Stimulated activated CD8-positive, alpha-beta memory T cell treated with anti-CD3 and anti-CD28 coated beads, Interleukin-12 subunit alpha, Interleukin-12 subunit beta, amount 100 ng/mL, for 24 hours (primary cell): Measurements from ENCODE around the gene ASTN1.

Experiments
- DNase-seq: peaks from one replicate; pipeline ENCODE4 v3.0.0-alpha.2; 2020; ENCODE audit errors: extremely low read depth

ASTN1 gene

DNA sequence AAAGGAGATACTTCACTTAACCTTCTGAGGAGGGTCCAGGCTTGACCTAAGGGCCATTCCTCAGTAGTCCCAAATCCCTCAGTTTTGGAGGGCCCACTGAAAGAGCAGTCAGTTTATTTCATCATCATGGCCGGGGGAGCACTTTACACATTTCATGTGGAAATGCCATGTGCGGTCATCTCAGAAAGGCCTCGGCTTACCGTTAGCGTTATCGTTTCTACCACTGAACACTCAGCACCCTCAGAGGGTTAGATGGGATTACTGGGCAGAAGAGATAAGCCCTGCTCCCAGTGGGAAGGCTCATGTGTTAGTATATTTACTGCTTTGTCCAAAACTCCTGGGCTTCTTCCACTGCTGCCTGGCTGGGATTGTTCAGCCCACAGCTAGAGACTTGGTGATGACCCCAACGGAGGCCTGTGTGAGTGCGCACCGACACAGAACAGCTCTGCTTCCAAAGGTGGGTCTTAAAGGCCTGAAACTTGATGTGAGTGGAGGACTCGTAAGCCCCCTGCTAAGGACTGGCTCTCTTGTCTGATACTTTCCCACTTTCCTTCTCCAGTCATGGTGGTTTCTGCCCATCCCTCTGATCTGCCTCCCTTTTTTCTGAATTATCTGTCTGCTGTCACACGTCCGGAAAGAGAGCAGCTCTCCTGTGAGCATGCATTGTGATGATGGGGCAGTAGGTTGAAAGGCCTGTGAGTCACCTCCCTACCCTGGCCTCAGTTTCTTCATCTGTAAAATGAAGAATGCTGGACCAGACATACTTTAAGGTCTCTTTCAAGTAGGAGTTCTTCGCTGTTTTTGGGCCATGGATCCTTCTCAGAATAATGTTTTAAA, 284.5 kb downstream of the ASTN1 start:
- no peak for DNase-seq

DNA sequence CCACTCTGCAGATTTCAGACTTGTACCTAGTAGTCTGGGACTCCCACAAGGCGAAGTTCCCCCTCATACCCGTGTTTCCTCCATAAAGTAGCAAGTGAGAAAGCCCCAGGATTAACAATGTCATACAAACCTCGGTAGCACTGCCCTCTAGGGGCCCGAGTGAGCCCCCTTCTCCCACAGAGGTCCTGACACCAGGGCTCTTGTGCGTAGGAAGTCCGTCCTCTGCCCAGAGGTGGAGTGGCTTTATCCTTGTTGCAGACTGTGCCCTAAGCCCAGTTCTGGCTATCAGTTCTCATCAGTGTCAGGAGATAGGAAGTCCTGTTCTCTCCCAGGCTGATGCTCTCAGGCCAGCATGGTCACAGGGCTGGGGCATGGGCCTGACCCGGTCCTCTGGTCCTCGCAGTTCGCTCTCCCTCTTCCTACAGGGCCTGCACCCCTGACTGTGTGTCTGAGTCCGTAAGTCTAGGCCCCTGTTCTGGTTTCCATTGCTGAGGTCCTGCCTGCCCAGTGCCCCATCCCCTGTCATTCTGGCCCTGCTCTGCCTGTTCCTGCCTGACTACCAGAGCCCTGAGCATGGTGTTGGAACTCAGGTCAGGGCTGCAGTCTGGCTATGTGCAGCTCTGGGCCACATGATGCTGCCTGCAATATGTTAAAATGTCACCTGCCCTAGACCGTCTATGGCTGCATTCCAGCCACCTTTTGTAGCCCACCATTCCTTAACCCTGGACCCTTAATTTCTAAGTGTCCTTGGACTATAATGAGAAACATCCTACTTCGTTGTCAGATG, 285.6 kb downstream of the ASTN1 start:
- no peak for DNase-seq

DNA sequence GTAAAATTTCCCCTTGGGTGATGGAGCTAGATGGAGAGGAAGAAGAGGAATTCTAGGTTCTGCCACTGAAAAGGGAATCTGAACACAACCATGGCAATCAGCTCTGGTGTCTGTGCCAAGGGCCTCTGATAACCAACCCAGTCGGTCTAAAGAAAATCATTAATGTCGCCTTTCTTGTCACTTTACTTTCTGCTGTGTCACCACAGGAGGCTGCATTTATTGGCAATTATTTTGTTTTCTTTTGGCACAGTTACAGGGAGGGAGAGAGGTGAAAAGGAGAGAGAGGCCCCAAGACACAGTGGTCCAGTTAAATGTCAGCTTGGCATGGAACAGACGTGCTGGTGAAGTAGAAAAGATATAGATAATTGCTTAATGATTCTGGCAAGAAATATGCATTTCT, 287.0 kb downstream of the ASTN1 start:
- DNase-seq = no peak

DNA sequence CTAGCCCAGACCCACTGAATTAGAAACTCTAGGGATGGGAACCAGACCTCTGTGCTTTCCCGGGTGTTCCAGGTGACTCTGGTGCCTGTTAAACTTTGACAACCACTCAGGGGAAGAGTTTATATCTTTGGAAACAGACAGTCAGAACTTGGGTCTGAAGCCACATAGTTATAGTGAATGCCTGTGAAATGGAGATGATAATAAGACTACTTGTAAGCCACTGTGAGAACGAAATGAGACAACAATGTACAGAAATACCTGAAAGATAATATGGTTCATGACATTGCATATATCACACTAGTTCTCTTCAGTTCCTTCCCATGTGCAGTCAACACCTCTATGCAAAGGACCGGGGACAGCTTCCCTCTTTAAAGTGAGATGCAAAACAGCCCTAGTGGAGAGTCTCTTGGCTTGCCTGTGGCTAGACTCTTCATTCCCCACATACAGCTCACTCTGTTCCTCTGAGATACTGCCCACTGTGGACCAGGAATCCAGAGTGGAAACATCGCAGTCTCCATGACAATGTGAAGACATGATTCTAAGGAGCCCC, 287.5 kb downstream of the ASTN1 start:
- DNase-seq = no peak

DNA sequence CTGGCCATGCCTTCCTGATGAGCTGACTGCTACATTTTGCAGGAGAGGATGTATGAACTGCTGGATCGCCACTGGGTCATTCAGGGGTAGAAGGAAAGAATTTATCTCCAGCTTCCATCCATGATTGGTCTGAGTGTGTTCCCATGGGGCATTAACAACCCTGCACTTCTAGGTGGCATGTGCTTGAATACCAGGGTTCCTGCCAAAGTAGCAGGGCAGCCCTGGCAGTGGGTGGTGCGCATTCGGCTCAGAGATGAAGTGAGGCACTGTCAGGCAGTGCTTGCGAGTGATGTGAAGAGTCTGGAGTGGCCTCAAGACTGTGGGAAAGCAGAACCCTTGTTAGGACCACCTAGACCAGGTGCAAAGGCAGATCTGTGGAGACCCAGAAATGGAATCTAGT, 294.9 kb downstream of the ASTN1 start:
- DNase-seq = no peak

DNA sequence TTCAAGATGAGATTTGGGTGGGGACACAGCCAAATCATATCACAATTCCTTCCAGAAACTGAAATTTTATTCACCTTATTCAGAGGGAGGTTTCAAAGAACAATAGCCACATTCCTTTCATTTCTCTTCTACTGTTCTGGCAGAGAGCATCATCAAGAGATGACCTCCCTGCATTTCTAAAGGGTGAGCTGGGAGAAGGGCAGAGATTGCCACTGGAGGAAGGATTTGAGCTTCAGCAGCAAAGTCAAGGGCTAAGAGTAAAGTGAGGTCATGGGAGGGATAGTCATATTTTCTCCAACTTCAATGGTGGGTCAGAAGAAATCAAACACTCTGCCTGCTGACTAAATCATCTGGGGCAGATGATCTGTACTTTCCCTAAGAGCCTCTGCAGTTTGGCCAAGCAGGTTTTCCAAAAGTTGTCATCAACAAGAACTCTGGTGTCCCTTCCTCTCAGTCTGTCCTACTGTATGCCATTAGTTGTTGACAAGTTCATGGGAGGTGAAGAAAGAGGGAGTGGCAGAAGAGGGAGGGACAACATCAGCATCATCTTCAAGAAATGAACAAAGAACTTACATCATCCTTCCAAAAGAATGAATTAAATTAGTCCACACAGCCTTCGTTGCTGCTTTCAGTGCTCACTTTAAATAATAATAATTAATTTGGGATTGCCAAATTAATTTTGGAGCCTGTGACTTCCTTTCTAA, 298.3 kb downstream of the ASTN1 start:
- DNase-seq = no peak

DNA sequence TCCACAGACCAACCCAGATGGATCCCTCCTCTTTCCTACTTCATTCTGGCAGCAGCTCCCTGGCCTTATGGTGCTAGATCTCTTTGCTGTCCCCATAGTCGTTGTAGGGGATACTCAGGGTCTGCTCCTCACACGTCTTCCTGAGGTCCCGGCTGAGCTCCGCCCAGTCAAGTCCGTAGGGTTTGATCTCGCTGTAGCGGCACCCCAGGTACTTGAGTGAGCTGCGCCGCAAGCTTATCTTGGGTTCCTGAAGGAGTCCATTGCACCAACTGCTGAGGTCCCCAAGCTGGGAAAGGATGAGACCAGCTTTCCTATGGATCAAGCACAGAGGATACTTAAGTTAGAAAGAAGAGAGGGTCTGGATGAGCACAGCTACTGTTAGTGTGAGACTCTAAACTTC, 300.3 kb downstream of the ASTN1 start:
- no peak for DNase-seq

DNA sequence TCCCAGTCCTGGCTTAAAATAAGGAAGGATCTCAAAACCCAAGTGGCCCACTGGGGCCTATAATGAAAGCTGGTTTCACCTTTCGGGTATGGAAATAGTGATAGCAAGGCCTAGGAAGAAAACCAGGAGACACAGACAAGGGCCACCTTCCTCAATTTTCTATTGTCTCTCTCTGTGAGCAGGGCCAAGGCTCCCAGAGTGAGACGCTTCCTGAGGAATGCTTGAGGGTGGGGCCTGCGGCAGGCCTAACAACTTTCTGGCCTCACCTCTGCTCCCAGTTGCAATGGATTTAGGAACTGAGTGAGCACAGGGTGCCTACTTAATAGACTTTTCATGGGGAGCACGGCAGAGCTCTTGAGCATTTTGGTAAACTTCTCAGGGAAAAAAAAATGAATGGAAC, 300.9 kb downstream of the ASTN1 start:
- no peak for DNase-seq

DNA sequence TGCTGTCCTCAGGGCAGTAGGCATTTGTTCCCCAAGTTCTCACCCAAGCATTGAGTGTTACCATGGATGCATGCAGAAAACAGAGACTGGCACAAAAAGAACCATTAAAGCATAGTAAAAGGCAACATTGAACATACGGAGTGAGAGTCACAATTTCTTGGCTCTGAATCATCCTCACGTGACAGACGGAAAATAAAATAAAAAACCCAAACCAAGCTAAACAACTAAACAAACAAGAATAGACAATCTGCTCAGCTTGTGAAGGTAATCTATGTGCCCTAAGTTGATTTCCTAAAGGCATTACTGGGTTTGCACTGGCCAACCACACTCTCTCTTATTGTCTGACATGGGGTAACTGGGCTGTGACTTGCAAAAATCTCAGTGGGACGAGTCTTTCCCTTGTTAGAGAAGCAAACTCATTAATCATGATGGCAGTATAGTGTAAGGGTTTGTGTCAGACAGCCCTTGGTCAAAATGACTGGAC, 306.0 kb downstream of the ASTN1 start:
- no peak for DNase-seq

DNA sequence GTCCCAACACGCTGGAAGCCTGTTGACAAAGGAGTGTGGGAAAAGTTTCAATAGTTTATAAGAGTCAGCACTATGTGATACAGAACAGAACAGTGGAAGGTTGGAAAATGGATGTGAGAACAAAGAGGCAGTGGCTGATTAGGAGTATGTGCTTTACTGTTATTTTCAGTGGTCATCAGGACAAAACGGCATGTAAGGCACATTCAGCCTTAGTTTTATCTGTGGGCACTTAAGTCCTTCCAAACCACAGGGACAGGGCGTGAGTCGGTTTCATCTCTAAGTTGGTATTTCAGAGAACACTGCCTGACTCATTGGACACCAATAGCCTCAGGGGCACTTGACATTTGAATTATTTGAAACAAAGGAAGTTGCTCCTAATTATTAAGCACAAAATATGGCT, 306.9 kb downstream of the ASTN1 start:
- no peak for DNase-seq

DNA sequence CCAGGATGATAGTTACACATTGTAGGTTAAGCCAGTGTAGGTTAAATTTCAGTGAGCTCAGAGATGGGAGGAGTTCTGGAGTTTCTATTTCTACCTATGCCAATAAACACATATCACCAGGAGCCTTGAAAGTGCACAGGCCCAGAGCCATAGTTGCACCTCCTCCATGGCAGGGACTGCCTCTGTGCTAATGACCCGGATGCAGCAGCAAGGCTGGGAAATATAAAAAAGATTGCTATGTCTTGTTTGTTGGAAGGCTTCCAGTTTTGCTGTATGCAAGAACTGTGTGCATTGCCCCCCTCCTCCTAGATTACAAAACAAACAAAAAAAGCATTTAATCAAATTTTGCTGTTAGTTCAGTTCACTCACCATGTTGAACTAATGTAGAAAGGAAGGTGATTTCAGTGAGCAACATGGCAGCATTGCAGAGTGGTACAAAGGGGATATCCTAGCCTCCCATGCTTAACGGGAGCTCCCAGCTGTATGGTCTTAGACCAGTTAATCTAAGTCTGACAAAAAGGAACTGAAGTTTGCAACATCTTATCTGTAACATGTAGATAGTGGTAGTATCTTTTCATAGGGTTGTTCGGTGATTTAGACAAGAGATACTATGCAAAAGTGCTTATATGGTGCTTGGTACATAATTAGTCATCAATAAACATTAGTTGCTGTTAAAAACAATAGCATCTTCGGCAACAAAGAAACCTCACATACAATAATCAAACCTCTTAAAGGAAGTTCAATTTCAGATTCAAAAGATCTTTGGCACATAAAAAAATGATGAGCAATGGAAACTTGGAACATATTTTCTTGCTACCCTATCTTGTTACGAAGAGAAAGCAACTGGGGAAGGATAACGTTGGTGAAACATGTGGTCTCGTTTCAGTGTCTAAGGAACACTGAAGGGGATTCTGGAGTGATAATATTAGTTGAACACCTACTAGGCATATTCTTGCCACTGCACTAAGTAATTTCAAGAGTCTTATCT, 309.5 kb downstream of the ASTN1 start:
- DNase-seq = no peak

DNA sequence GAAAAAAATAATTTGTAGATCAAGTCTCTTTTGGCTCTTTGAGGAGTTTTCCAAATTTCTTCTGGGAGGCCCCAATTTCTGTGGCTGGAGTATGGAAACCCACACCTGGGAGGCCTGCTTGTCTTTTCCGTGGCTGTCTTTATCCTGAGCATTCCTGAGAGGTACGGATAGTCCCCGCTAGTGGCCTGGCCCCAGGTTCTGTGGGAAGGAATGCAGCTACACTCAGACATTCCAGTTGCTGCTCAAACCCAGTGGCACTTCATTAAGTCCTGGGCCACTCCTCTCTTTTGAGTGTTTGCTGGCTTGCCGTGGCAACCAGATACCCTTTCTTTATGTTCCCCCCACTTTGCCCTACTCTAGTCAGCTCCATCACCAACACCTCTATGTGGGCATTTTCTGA, 310.4 kb downstream of the ASTN1 start:
- DNase-seq = no peak

DNA sequence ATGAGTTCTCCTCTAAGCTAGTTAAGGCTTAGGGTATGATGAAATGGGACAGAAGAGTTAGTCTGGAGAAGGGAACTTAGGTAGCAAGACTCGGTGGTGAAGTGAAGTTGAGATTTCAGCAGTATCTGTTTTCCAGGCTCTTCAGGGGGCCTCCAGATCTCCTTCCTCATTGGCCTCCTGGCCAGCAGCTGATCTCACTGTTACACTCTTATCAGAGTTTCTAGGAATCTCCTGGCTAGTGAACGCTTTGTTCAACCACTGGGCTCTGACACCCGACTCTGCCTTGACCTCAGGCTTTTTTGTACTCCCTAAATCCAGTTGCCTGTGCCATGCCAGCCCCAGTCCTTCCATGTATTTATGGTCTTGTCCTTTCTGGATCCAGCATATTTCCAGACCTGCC, 311.0 kb downstream of the ASTN1 start:
- no peak for DNase-seq

DNA sequence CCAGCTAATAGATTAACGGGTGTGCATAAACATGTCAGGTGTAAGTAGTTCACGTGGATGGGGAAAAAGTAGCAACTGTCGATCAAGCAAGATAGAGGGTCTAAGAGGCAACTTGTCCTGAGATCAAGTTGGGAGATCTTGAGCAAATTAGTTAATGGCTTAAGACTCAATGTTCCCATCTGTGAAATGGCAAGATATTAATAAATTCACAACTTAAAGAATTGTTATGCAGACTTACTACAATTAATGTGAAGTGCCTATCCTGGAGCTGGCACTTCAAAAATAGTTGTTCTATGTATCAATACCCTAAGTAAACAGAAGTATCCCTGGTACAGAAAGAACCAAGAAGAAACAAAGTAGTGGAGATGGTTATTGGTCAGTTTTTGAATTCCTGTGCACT, 312.4 kb downstream of the ASTN1 start:
- no peak for DNase-seq

DNA sequence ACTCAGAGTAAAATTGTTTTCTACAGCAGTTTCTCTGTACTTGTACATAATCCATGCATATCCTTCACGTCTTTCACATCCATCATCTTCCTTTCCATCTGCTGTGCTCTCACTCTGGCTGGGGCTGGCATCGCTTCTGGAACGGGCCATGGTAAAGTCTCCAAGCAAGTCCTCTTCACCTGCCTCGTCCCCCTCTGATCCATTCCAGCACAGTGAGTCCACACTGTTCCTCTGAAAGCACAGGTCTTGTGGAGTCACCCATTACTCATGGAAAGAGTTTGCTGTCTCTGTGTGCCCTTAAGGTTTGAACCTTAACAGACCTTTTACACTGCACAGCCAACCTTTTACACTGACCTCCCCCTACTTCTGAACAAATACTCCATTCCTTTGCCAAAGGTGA, 313.6 kb downstream of the ASTN1 start:
- no peak for DNase-seq

DNA sequence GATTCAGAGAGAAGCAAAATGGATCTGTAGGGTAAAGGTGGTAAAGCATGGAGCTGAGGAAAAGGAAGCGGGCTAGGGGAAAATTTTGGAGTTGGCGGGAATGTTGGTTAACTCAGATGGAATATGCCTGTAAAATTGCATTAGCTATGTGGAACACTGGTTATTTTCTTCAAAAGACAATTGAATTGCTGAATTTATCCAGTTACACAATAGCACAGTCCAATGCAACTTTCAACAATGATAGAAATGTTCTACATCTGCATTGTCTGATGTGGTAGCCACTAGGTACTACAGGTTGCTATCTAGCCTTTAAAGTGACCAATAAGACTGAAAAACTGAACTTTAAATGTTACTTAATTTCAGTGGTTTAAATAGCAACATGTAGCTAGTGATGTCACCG, 315.2 kb downstream of the ASTN1 start:
- DNase-seq = no peak

DNA sequence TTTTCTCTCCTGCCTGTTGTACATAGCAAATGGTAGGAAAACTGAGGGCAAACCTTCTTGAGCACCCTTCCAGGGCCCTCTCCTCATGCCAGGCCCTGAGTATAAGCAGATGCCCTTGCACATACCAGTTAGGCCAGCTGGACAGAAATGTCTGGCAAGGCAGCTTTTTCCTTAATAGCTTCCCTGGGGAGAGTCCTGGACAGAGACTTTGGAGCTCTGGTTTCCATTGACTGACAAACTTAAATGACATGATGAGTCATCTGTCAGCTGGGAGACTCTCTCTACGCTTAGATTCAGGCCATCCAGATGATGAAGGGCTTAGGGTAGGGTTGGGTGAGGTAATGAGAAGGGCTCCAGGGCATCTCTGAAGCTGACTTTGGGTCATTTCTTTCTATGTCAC, 317.5 kb downstream of the ASTN1 start:
- DNase-seq = no peak

DNA sequence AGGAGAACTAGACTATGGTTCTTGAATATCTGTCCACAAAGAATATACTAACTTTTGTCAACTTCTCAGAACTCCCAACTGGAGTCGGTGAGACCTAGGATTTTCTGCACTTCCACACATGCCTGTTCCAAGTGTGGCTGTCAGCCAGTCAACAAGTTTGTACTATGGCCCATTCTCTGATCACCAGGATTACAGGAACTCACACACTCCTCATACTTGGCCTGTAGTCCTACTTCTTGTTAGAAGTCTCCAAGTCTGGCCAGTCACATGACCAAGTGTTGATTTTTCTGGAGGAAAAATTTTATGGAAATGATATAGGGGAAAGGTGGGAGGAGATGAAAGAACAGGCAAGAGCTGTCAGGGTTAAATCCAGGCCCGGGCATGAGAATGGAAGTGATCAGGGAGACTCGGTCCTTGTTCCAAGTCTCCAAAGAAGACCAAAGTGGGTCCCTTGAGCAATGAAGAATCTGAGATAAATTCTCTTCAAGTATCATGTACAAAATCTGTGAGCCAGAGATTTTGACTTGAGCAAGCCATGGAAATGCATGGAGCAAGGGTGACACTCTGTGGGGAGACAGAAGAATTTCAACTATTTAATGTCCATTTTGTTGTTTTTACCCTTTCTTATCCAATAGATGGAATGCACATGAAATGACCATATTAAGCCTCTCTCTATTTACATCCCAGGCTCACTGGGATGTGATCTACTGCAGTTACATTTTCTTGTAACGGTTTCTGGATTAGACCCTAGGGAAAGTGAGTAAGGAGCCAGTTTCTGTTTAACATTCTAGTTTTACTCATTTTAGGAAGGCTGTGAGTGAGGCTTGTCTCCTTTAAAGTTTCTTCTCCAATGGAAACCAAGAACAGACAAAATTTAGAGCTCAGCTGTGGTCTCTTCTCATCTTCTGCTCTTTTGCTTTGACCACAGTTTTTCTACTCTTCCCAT, 320.9 kb downstream of the ASTN1 start:
- no peak for DNase-seq

DNA sequence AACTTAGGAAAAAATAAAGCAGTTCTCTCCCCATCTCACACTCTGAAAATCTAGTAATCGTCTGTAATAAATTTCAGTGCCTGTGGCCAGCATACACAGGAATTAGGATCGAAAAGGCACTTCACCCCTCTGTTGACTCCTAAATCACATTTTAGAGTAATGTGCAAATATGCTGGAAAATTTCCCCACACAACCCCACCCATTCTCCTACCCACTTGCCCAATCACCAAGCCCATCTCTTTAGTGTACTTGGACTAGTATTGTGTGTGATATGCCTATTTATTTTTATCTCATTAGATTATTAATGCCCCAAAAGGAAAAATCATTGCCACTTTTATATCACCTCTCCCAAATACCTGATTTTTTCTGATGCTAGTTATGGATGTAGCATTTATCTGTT, 323.3 kb downstream of the ASTN1 start:
- DNase-seq = no peak

DNA sequence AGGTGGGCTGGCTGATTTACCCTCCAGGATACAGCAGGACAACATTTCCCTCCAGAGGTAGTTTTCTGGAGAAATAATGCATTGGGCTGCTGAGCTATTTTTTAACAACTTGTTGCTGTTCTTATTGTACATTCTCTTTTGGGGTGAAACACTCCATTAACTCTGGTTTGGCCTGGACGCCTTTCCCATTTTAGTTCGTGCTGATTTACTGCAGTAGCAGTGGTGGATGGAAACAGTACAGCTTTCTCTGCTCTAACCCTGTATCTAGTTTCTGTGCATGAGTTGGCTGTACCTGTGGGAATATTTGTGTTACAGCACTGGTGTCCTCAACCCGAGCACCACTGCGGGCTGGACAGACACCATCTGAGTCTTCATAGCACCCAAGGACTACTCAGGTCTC, 325.3 kb downstream of the ASTN1 start:
- no peak for DNase-seq
